K562 (cell line): ENCODE data around the gene TSHR. TPM values are rescaled to one million over a fixed set of nuclear protein-coding genes. Genes with fewer than 3 reads are reported as not detected.
A peak's percentile ranks its signal among the peaks of the same experiment; 100 is the strongest.

Experiments used
- ATAC-seq: fragments of 200-7000 bp; cut with Tn5 transposase; 3 replicates; pipeline ENCODE4 v1.9.1; 2020; ENCODE audit warnings: moderate library complexity
- BruUV-seq: library from RNA; stranded (reverse); fragments of 400-500 nt; replicated peaks from 2 replicates; lab custom pipeline; 2021; lab: Mats Ljungman, UMichigan
- CTCF ChIA-PET: fragments of 300-600 bp; formaldehyde crosslinking; extraction: SDS; loops from one replicate; lab custom pipeline; 2021; ENCODE audit warnings: low intra/inter-chr PET ratio; lab: Yijun Ruan, JAX
- POLR2A ChIA-PET: fragments of 300-600, 350-650 bp; sonication (Branson Sonifier 250); formaldehyde crosslinking; extraction: SDS; loops from one replicate; lab custom pipeline; 2021; ENCODE audit warnings: antibody characterized with exemption, inconsistent platforms; lab: Yijun Ruan, JAX
- DNase-seq, 4 experiments: peaks; one replicate each; pipeline versions ENCODE4 v3.0.0 to v3.0.0-alpha.2; 2011 to 2018; ENCODE audit warnings: low spot score in 3 of 4, mixed read lengths in 3 of 4; ENCODE audit errors: extremely low read depth in 1 of 4
- FAIRE-seq: peaks from 2 replicates; lab custom pipeline; 2011; peaks lifted over from hg19 to GRCh38; lab: Jason Lieb, UNC
- H2AFZ ChIP-seq: 2 replicates; pipeline ENCODE4 v1.6.0; 2011; ENCODE audit warnings: low read depth, low read length, control low read depth, inconsistent platforms
- H3K27ac ChIP-seq: fragments of 200-600 bp; 3 replicates; pipeline ENCODE4 v1.8.0; 2011; ENCODE audit warnings: low read depth, mild to moderate bottlenecking, control low read depth, inconsistent platforms, low read length, moderate library complexity, mixed read lengths; ENCODE audit errors: extremely low read depth
- H3K27me3 ChIP-seq, 2 experiments: fragments of 300-600 bp in 1 of 2; 2 replicates in 1 of 2; 3 replicates in 1 of 2; pipeline versions ENCODE4 v1.6.0 to v1.8.0; 2011; ENCODE audit warnings: inconsistent platforms in 2 of 2, low read length in 2 of 2, mild to moderate bottlenecking in 1 of 2, mixed read lengths in 1 of 2, moderate library complexity in 1 of 2; ENCODE audit not compliant: control insufficient read depth in 2 of 2, insufficient read depth in 2 of 2
- H3K36me3 ChIP-seq: fragments of 300-600 bp; 3 replicates; pipeline ENCODE4 v1.8.0; 2011; ENCODE audit warnings: mild to moderate bottlenecking, low read length, inconsistent platforms; ENCODE audit not compliant: control insufficient read depth, insufficient read depth
- H3K4me1 ChIP-seq, 2 experiments: fragments of 200-600 bp in 1 of 2; replicated peaks in 1 of 2; 2 replicates in 1 of 2; 3 replicates in 1 of 2; pipeline versions ENCODE4 v1.5.1 to v1.8.0; 2011; ENCODE audit warnings: inconsistent platforms in 2 of 2, low read length in 2 of 2, mild to moderate bottlenecking in 1 of 2, mixed read lengths in 1 of 2, moderate library complexity in 1 of 2; ENCODE audit not compliant: control insufficient read depth in 2 of 2, insufficient read depth in 2 of 2
- H3K4me2 ChIP-seq: 2 replicates; pipeline ENCODE4 v1.6.1; 2011; ENCODE audit warnings: low read length, control low read depth, inconsistent platforms, mixed read lengths; ENCODE audit not compliant: insufficient read depth
- H3K4me3 ChIP-seq: fragments of 200-600 bp; sonication (generic), shearing (Covaris generic); 2 replicates; pipeline ENCODE4 v1.5.1; 2016; ENCODE audit warnings: control low read depth, inconsistent platforms
- H3K79me2 ChIP-seq: fragments of 200-600 bp; 3 replicates; pipeline ENCODE4 v1.8.0; 2011; ENCODE audit warnings: low read length, inconsistent platforms; ENCODE audit not compliant: control insufficient read depth, insufficient read depth
- H3K9ac ChIP-seq, 2 experiments: 2 replicates each; pipeline versions ENCODE4 v1.6.0 to v1.6.1; 2011; ENCODE audit warnings: low read depth in 2 of 2, low read length in 2 of 2, control low read depth in 1 of 2, inconsistent platforms in 1 of 2, mild to moderate bottlenecking in 1 of 2, mixed read lengths in 1 of 2; ENCODE audit not compliant: insufficient read depth in 1 of 2
- H3K9me1 ChIP-seq: one replicate; pipeline ENCODE4 v1.6.0; 2011; ENCODE audit warnings: inconsistent platforms, mild to moderate bottlenecking, low read length, moderate library complexity; ENCODE audit not compliant: control insufficient read depth, insufficient read depth
- H3K9me3 ChIP-seq: replicated peaks from 2 replicates; pipeline ENCODE4 v1.5.1; 2011; ENCODE audit warnings: low read depth, low read length, inconsistent platforms; ENCODE audit not compliant: control insufficient read depth, insufficient read depth
- H4K20me1 ChIP-seq: replicated peaks from 2 replicates; pipeline ENCODE4 v1.6.1; 2011; ENCODE audit warnings: low read length, inconsistent platforms, mixed read lengths; ENCODE audit not compliant: control insufficient read depth, insufficient read depth
- FOXK1 ChIP-seq: sonication (generic); formaldehyde crosslinking; IDR thresholded peaks from 2 replicates; pipeline ENCODE4 v1.8.0; 2022; ENCODE audit warnings: missing genetic modification reagents, mild to moderate bottlenecking, borderline replicate concordance
- FOXM1 ChIP-seq, 2 experiments: fragments of 450-650 bp in 1 of 2; sonication (generic) in 1 of 2; formaldehyde crosslinking in 1 of 2; IDR thresholded peaks; 2 replicates each; pipeline versions ENCODE4 v1.6.1 to v1.9.0; 2017 to 2022; ENCODE audit warnings: low read depth in 2 of 2, mild to moderate bottlenecking in 2 of 2, missing genetic modification reagents in 1 of 2, moderate library complexity in 1 of 2
- HOMEZ ChIP-seq: fragments of 250-450 bp; sonication (Bioruptor Pico); IDR thresholded peaks from 2 replicates; pipeline ENCODE4 v1.4.0; 2020; ENCODE audit warnings: mild to moderate bottlenecking, moderate library complexity
- POLR2G ChIP-seq: fragments of 200-400 bp; formaldehyde crosslinking; IDR thresholded peaks from 2 replicates; pipeline ENCODE4 v1.6.1; 2017; ENCODE audit warnings: low read depth, mild to moderate bottlenecking, antibody characterized with exemption, low read length, moderate library complexity
- ZNF134 ChIP-seq: fragments of 250-450 bp; sonication (Bioruptor Pico); conservative IDR thresholded peaks from 2 replicates; pipeline ENCODE4 v1.4.0; 2020
- ZNF740 ChIP-seq, 3 experiments: fragments of 200-800 bp in 1 of 3; sonication (Bioruptor generic) in 1 of 3; sonication (generic) in 1 of 3; formaldehyde crosslinking in 1 of 3; IDR thresholded peaks; 2 replicates each; pipeline versions ENCODE4 v1.6.1 to v1.8.0; 2016 to 2022; ENCODE audit warnings: mild to moderate bottlenecking in 2 of 3, missing compliant biosample characterization in 2 of 3, missing genetic modification characterization in 2 of 3, missing genetic modification reagents in 1 of 3
- WGBS: fragments of 100-300 bp; shearing (Covaris generic); methylation state at CpG from one replicate; pipeline ENCODE4 v1.1.6; 2016; ENCODE audit warnings: low coverage, mixed read lengths; ENCODE audit not compliant: insufficient coverage; ENCODE audit errors: missing lambda C conversion rate; 5-methylcytosine and 5-hydroxymethylcytosine counted together
- in situ Hi-C: fragments of 300-500 bp; cut with MboI; formaldehyde crosslinking; loops from 4 replicates; pipeline ENCODE4 v1.15.0; 2018; ENCODE audit warnings: inconsistent platforms, mixed read lengths
- intact Hi-C: fragments of 100-400 bp; cut with micrococcal nuclease; formaldehyde crosslinking; loops from 2 replicates; pipeline ENCODE4 v1.14.2; 2022
- polyA plus RNA-seq, 8 experiments: library from polyadenylated mRNA; depleted of rRNA in 4 of 8; stranded (reverse) in 5 of 8; unstranded in 3 of 8; fragments of >200 nt; fragmentation: Nextera tagmentation in 2 of 8; fragmentation: Illumina TruSeq in 1 of 8; extraction: Ambion mirVana in 2 of 8; extraction: Trizol in 1 of 8; gene quantifications; 2 replicates each; pipeline versions ENCODE4 v1.2.1 to v1.2.3, GENCODE V29; 2011 to 2014; ENCODE audit warnings: inconsistent platforms in 1 of 8, missing spikeins in 1 of 8
- total RNA-seq, 7 experiments: library from RNA; depleted of rRNA in 6 of 7; stranded (reverse); fragments of >200 nt in 6 of 7; fragmentation: Illumina TruSeq in 2 of 7; extraction: Trizol in 2 of 7; gene quantifications; 2 replicates each; pipeline versions ENCODE4 v1.2.1 to v1.2.3, GENCODE V29; 2011 to 2021; ENCODE audit warnings: low replicate concordance in 1 of 7
- TF ChIP-seq, protein P1 (sequence below), 2 experiments: fragments of 450-650 bp in 1 of 2; sonication (generic) in 1 of 2; formaldehyde crosslinking in 1 of 2; IDR thresholded peaks in 1 of 2; conservative IDR thresholded peaks in 1 of 2; 2 replicates each; pipeline versions ENCODE4 v1.6.1 to v1.8.1; 2016 to 2023; ENCODE audit warnings: mild to moderate bottlenecking in 2 of 2, moderate library complexity in 2 of 2, inconsistent platforms in 1 of 2, missing genetic modification reagents in 1 of 2

TSHR gene
- total and polyA plus RNA-seq, 9 of the 15 experiments (the other 6 are each of a cell fraction or from before 2014, with no cell fraction given): 0.01 to 0.10 TPM; not detected in 7

DNA sequence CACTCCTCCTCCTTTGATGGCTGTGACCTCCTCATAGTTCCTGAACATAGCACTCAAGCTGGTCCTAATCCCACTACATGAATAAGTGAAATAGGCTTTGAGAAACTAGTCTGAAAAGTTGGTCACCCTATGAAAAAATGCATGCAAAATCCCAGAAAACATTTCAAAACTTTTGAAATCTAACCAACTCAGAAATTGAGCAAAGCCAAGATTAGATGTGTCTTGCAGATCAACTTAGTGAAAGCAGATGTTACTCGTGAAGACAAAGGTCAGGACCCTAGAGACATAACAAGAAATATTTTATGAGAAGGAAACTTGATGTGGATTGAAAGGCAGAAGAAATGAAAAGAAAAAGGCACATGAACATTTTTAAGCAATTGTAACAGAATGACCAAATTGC is 63.3 kb downstream of the TSHR start:
- ChIA-PET POLR2A (no interaction called here), CTCF (no interaction called here)
- no peak overlapping the region for H3K27ac ChIP-seq
- no peak for DNase-seq
- H3K4me1 ChIP-seq: peaks cover 0 to 11% of the 10 kb centered on the region in 2 experiments; a peak in 3 of 5 replicates
- H3K9ac ChIP-seq: no peak overlapping the region
- no peaks in the 10 kb centered on the region for H3K79me2 ChIP-seq
- ATAC-seq: 0 out of 3 replicates have a peak, but pooled peaks have one; percentile 14
- H3K9me1 ChIP-seq: no peaks in the 10 kb centered on the region
- WGBS: 0% methylated on average over 1 of the region's 1 CpG
- H3K36me3 ChIP-seq: no peaks in the 10 kb centered on the region
- FAIRE-seq: no peak
- intact Hi-C loops: no loop called here
- in situ Hi-C loops: no loop called here
- H3K9me3 ChIP-seq: no peaks in the 10 kb centered on the region; the same call in 1 of the 2 replicates
- H3K4me2 ChIP-seq: no peak overlapping the region
- no peaks in the 10 kb centered on the region for H3K27me3 ChIP-seq
- H3K4me3 ChIP-seq: no peak overlapping the region
- no peak overlapping the region for H2AFZ ChIP-seq
- H4K20me1 ChIP-seq: no peaks in the 10 kb centered on the region
- no TSS peak for BruUV-seq
- TF ChIP-seq ZNF740 (CRISPR knock-in tag; IDR thresholded peaks at IDR 0.05) (no peak), ZNF740 (tag; IDR thresholded peaks at IDR 0.05) (no peak), POLR2G (no peak), ZNF134 (CRISPR knock-in tag) (no peak), HOMEZ (CRISPR knock-in tag) (no peak), FOXM1 (IDR thresholded peaks at IDR 0.05; ENCODE audit: low read depth) (no peak), FOXM1 (CRISPR knock-in tag; IDR thresholded peaks at IDR 0.05; ENCODE audit: low read depth) (no peak), FOXK1 (CRISPR knock-in tag) (no peak)
- TF ChIP-seq, protein P1, sequence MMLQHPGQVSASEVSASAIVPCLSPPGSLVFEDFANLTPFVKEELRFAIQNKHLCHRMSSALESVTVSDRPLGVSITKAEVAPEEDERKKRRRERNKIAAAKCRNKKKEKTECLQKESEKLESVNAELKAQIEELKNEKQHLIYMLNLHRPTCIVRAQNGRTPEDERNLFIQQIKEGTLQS (IDR thresholded peaks at IDR 0.05): no peak
- TF ChIP-seq, protein P1 (CRISPR knock-in tag; conservative IDR thresholded peaks at IDR 0.05): no peak
